Activated naive CD4-positive, alpha-beta T cell treated with anti-CD3 and anti-CD28 coated beads, Interleukin-2, amount 10 ng/mL, durations not matched to agents 5 hours and 36 hours (primary cell): ENCODE results near the gene CRAMP1. TPM values are rescaled to one million over a fixed set of nuclear protein-coding genes. Genes with fewer than 3 reads are reported as not detected.

Experiments
- total RNA-seq, 2 experiments: library from RNA; stranded (reverse); gene quantifications; one replicate each; pipeline ENCODE4 v1.2.3, GENCODE V29; 2021

The CRAMP1 gene
- total RNA-seq: 10 to 100 TPM; 27.4 to 28.1 TPM

GRCh38 chr16:1612320-1613111 is at the start of gene CRAMP1:
TSS of gene CRAMP1 (plus strand) at chr16:1612360. CDS start at chr16:1614640, 2,280 bp downstream.

GRCh38 chr16:1677942-1678499 is 65.9 kb downstream of the CRAMP1 start, which contains the start of gene JPT2:
TSS of gene JPT2 (plus strand) at chr16:1678279. CDS start at chr16:1678313, 34 bp downstream.

GRCh38 chr16:1705688-1706385 is 93.7 kb downstream of the CRAMP1 start, which contains the start of gene MAPK8IP3:
TSS of gene MAPK8IP3 (plus strand) at chr16:1706195. CDS start at chr16:1706340, 145 bp downstream.

Other genes starting within 250 kb of the CRAMP1 start
- 10 to 100 TPM; 46.5 to 51.1 TPM for gene UNKL, start 197.7 kb upstream of the CRAMP1 start, total RNA-seq
- gene UQCC4, start 191.6 kb upstream of the CRAMP1 start, total RNA-seq: 10 to 100 TPM; 11.5 to 14.0 TPM
- under 1 TPM in 1 of 2 experiments, not detected in 1; 0.73 TPM for gene PERCC1, start 181.3 kb upstream of the CRAMP1 start, total RNA-seq
- 1 to 10 TPM; 2.7 to 3.7 TPM for gene CCDC154, start 167.8 kb upstream of the CRAMP1 start, total RNA-seq
- gene CLCN7, start 137.3 kb upstream of the CRAMP1 start, total RNA-seq: 10 to 100 TPM; 61.3 to 66.5 TPM
- not detected for gene PTX4, start 123.4 kb upstream of the CRAMP1 start, total RNA-seq
- 10 to 100 TPM; 55.8 to 58.1 TPM for gene TELO2, start 119.0 kb upstream of the CRAMP1 start, total RNA-seq
- 10 to 100 TPM; 64.2 to 65.7 TPM for gene TMEM204, start 78.7 kb upstream of the CRAMP1 start, total RNA-seq
- gene IFT140, start 288 bp upstream of the CRAMP1 start, total RNA-seq: 10 to 100 TPM; 11.7 to 13.4 TPM
- gene JPT2, start 65.9 kb downstream of the CRAMP1 start, total RNA-seq: 10 to 100 TPM; 45.1 to 47.1 TPM
- gene MAPK8IP3, start 93.8 kb downstream of the CRAMP1 start, total RNA-seq: 100 to 1,000 TPM; 107 to 115 TPM
- 10 to 100 TPM; 43.1 to 45.1 TPM for gene NME3, start 159.2 kb downstream of the CRAMP1 start, total RNA-seq
- gene EME2, start 160.4 kb downstream of the CRAMP1 start, total RNA-seq: 10 to 100 TPM; 26.6 to 27.4 TPM
- gene MRPS34, start 160.8 kb downstream of the CRAMP1 start, total RNA-seq: 10 to 100 TPM; 88.3 to 89.4 TPM
- gene SPSB3, start 170.2 kb downstream of the CRAMP1 start, total RNA-seq: 10 to 100 TPM; 53.5 to 53.7 TPM
- 10 to 100 TPM; 45.7 to 47.8 TPM for gene NUBP2, start 170.6 kb downstream of the CRAMP1 start, total RNA-seq
- gene IGFALS, start 181.3 kb downstream of the CRAMP1 start, total RNA-seq: under 1 TPM in 1 of 2 experiments, not detected in 1; 0.15 TPM
- 10 to 100 TPM; 41.0 to 44.3 TPM for gene HAGH, start 214.5 kb downstream of the CRAMP1 start, total RNA-seq
- gene FAHD1, start 214.8 kb downstream of the CRAMP1 start, total RNA-seq: 10 to 100 TPM; 11.3 to 11.5 TPM